GM23248 (cell line): ENCODE data around the gene LLGL1.

Experiments used
- EZH2 ChIP-seq: fragments of 200-600 bp; sonication (generic); IDR thresholded peaks from 2 replicates; pipeline ENCODE4 v1.6.1; 2018; ENCODE audit warnings: antibody characterized with exemption, mild to moderate bottlenecking; ENCODE audit not compliant: insufficient read depth, poor library complexity, severe bottlenecking
- EZH2phosphoT487 ChIP-seq: fragments of 200-600 bp; sonication (generic); IDR thresholded peaks from 2 replicates; pipeline ENCODE4 v1.6.1; 2018; ENCODE audit warnings: antibody characterized with exemption, moderate library complexity, mild to moderate bottlenecking, low read depth; ENCODE audit not compliant: insufficient read depth

DNA sequence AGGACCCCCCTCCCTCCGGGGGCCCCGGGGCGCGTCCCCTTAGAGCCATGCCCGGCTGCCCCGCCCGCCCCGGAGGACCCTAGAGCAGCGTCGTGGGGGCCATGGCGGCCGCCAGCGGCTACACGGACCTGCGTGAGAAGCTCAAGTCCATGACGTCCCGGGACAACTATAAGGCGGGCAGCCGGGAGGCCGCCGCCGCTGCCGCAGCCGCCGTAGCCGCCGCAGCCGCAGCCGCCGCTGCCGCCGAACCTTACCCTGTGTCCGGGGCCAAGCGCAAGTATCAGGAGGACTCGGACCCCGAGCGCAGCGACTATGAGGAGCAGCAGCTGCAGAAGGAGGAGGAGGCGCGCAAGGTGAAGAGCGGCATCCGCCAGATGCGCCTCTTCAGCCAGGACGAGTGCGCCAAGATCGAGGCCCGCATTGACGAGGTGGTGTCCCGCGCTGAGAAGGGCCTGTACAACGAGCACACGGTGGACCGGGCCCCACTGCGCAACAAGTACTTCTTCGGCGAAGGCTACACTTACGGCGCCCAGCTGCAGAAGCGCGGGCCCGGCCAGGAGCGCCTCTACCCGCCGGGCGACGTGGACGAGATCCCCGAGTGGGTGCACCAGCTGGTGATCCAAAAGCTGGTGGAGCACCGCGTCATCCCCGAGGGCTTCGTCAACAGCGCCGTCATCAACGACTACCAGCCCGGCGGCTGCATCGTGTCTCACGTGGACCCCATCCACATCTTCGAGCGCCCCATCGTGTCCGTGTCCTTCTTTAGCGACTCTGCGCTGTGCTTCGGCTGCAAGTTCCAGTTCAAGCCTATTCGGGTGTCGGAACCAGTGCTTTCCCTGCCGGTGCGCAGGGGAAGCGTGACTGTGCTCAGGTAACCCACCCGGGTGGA lies 41.0 kb upstream of the LLGL1 start:
- no peak for TF ChIP-seq EZH2phosphoT487
- TF ChIP-seq EZH2, result no peak
